H9 (cell line): Measurements from ENCODE around the gene SZRD1. TPM values are rescaled to one million over a fixed set of nuclear protein-coding genes. Genes with fewer than 3 reads are reported as not detected.

Experiments used
- DNase-seq: peaks from one replicate; pipeline ENCODE4 v3.0.0-alpha.2; 2017
- H2AFZ ChIP-seq: one replicate; pipeline ENCODE4 v1.6.1; 2013; ENCODE audit warnings: mild to moderate bottlenecking, low read length, control low read depth, moderate library complexity
- H2AK5ac ChIP-seq: 2 replicates; pipeline ENCODE4 v1.6.1; 2013; ENCODE audit warnings: low read length, control low read depth, mixed read lengths; ENCODE audit not compliant: insufficient read length
- H2BK120ac ChIP-seq: one replicate; pipeline ENCODE4 v1.6.1; 2013; ENCODE audit warnings: low read depth, mild to moderate bottlenecking, low read length, control low read depth, inconsistent platforms; ENCODE audit not compliant: poor library complexity, severe bottlenecking
- H2BK12ac ChIP-seq: 2 replicates; pipeline ENCODE4 v1.6.1; 2013; ENCODE audit warnings: low read length, control low read depth, mixed read lengths, low read depth; ENCODE audit not compliant: insufficient read length
- H2BK15ac ChIP-seq: 2 replicates; pipeline ENCODE4 v1.6.1; 2013; ENCODE audit warnings: low read depth, low read length, control low read depth
- H2BK20ac ChIP-seq: one replicate; pipeline ENCODE4 v1.6.1; 2013; ENCODE audit warnings: low read depth, mild to moderate bottlenecking, low read length, control low read depth, inconsistent platforms; ENCODE audit not compliant: poor library complexity, severe bottlenecking
- H2BK5ac ChIP-seq: 2 replicates; pipeline ENCODE4 v1.6.1; 2013; ENCODE audit warnings: low read length, control low read depth, mixed read lengths; ENCODE audit not compliant: insufficient read length
- H3K14ac ChIP-seq: 2 replicates; pipeline ENCODE4 v1.6.1; 2013; ENCODE audit warnings: low read length, control low read depth; ENCODE audit not compliant: insufficient read depth
- H3K18ac ChIP-seq: 2 replicates; pipeline ENCODE4 v1.6.1; 2013; ENCODE audit warnings: low read depth, mild to moderate bottlenecking, mixed read lengths, low read length, control low read depth; ENCODE audit not compliant: insufficient read length
- H3K23ac ChIP-seq: 2 replicates; pipeline ENCODE4 v1.6.1; 2013; ENCODE audit warnings: low read length, control low read depth, mixed read lengths, low read depth; ENCODE audit not compliant: insufficient read length
- H3K23me2 ChIP-seq: 2 replicates; pipeline ENCODE4 v1.6.1; 2013; ENCODE audit warnings: low read depth, mild to moderate bottlenecking, mixed read lengths, low read length, control low read depth; ENCODE audit not compliant: insufficient read length, poor library complexity, severe bottlenecking
- H3K27ac ChIP-seq: 2 replicates; pipeline ENCODE4 v1.5.1; 2013; ENCODE audit warnings: low read length, control low read depth, mixed read lengths, low read depth; ENCODE audit not compliant: insufficient read length
- H3K27me3 ChIP-seq: 2 replicates; pipeline ENCODE4 v1.6.1; 2013; ENCODE audit warnings: low read length, control low read depth, inconsistent platforms; ENCODE audit not compliant: insufficient read depth
- H3K4ac ChIP-seq: 2 replicates; pipeline ENCODE4 v1.6.1; 2013; ENCODE audit warnings: low read depth, mild to moderate bottlenecking, control low read depth, inconsistent platforms, low read length, moderate library complexity
- H3K4me1 ChIP-seq: 2 replicates; pipeline ENCODE4 v1.6.1; 2013; ENCODE audit warnings: low read length, control low read depth, inconsistent platforms; ENCODE audit not compliant: insufficient read depth
- H3K4me2 ChIP-seq: 2 replicates; pipeline ENCODE4 v1.6.1; 2013; ENCODE audit warnings: low read length, control low read depth, mixed read lengths; ENCODE audit not compliant: insufficient read length, insufficient read depth
- H3K56ac ChIP-seq: 2 replicates; pipeline ENCODE4 v1.6.1; 2013; ENCODE audit warnings: low read depth, mild to moderate bottlenecking, mixed read lengths, low read length, control low read depth; ENCODE audit not compliant: insufficient read length
- H3K79me1 ChIP-seq: 2 replicates; pipeline ENCODE4 v1.6.1; 2013; ENCODE audit warnings: low read depth, mild to moderate bottlenecking, moderate library complexity, low read length, control low read depth, inconsistent platforms; ENCODE audit not compliant: insufficient read depth, poor library complexity, severe bottlenecking
- H3K79me2 ChIP-seq: 2 replicates; pipeline ENCODE4 v1.6.1; 2013; ENCODE audit warnings: low read length, control low read depth, inconsistent platforms; ENCODE audit not compliant: insufficient read depth
- H3K9ac ChIP-seq: 2 replicates; pipeline ENCODE4 v1.6.1; 2013; ENCODE audit warnings: low read length, control low read depth, mixed read lengths; ENCODE audit not compliant: insufficient read length; ENCODE audit errors: extremely low read depth
- H3K9me3 ChIP-seq: one replicate; pipeline ENCODE4 v1.6.1; 2013; ENCODE audit warnings: low read depth, low read length, inconsistent platforms; ENCODE audit not compliant: control insufficient read depth
- H3T11ph ChIP-seq: one replicate; pipeline ENCODE4 v1.6.1; 2013; ENCODE audit warnings: mild to moderate bottlenecking, low read length, control low read depth, inconsistent platforms
- H4K20me1 ChIP-seq: one replicate; pipeline ENCODE4 v1.6.1; 2013; ENCODE audit not compliant: control insufficient read depth, insufficient read length, insufficient read depth
- H4K5ac ChIP-seq: 2 replicates; pipeline ENCODE4 v1.6.1; 2013; ENCODE audit warnings: low read depth, mild to moderate bottlenecking, mixed read lengths, low read length, control low read depth; ENCODE audit not compliant: insufficient read length
- H4K8ac ChIP-seq: replicated peaks from 2 replicates; pipeline ENCODE4 v1.6.1; 2013; ENCODE audit warnings: low read length, control low read depth, mixed read lengths, low read depth; ENCODE audit not compliant: insufficient read length
- H4K91ac ChIP-seq: 2 replicates; pipeline ENCODE4 v1.6.1; 2013; ENCODE audit warnings: low read depth, mild to moderate bottlenecking, moderate library complexity, mixed read lengths, low read length, control low read depth; ENCODE audit not compliant: insufficient read length
- H3K27ac Mint-ChIP-seq, 3 experiments: 2 replicates in 2 of 3; 3 replicates in 1 of 3; pipeline ENCODE4 v1.8.0; 2020 to 2021; ENCODE audit warnings: mixed read lengths in 3 of 3, mild to moderate bottlenecking in 1 of 3, moderate library complexity in 1 of 3
- H3K27me3 Mint-ChIP-seq: 2 replicates; pipeline ENCODE4 v1.8.0; 2021; ENCODE audit warnings: low read depth, mild to moderate bottlenecking, moderate library complexity, mixed read lengths
- H3K36me3 Mint-ChIP-seq, 3 experiments: 2 replicates in 2 of 3; 3 replicates in 1 of 3; pipeline ENCODE4 v1.8.0; 2020 to 2021; ENCODE audit warnings: low read depth in 3 of 3, mixed read lengths in 3 of 3; ENCODE audit not compliant: insufficient read depth in 1 of 3
- H3K4me1 Mint-ChIP-seq, 2 experiments: 2 replicates each; pipeline ENCODE4 v1.8.0; 2020; ENCODE audit warnings: mixed read lengths in 2 of 2
- H3K4me3 Mint-ChIP-seq, 2 experiments: 2 replicates in 1 of 2; 3 replicates in 1 of 2; pipeline ENCODE4 v1.8.0; 2020 to 2021; ENCODE audit warnings: mild to moderate bottlenecking in 2 of 2, mixed read lengths in 2 of 2, moderate library complexity in 1 of 2
- H3K9me3 Mint-ChIP-seq, 2 experiments: 2 replicates in 1 of 2; 3 replicates in 1 of 2; pipeline ENCODE4 v1.8.0; 2020; ENCODE audit warnings: mild to moderate bottlenecking in 2 of 2, mixed read lengths in 2 of 2, moderate library complexity in 1 of 2
- WGBS: extraction: QIAGEN DNeasy Blood & Tissue Kit; methylation state at CpG from one replicate; pipeline ENCODE4 v1.1.7; 2013; ENCODE audit warnings: missing lambda C conversion rate, low lambda C conversion rate, mixed read lengths; ENCODE audit not compliant: insufficient read length; ENCODE audit errors: extremely low coverage; 5-methylcytosine and 5-hydroxymethylcytosine counted together
- total RNA-seq: library from RNA; stranded (reverse); gene quantifications from 2 replicates; pipeline ENCODE4 v1.2.1, GENCODE V29; 2021
- TF ChIP-seq, protein P1 (sequence below): fragments of 200-600 bp; sonication (generic); conservative IDR thresholded peaks from 3 replicates; pipeline ENCODE4 v1.8.0; 2021; ENCODE audit warnings: antibody characterized with exemption, mild to moderate bottlenecking

Gene SZRD1
- total RNA-seq, 1 experiment from 2014 or later: 118 TPM

DNA sequence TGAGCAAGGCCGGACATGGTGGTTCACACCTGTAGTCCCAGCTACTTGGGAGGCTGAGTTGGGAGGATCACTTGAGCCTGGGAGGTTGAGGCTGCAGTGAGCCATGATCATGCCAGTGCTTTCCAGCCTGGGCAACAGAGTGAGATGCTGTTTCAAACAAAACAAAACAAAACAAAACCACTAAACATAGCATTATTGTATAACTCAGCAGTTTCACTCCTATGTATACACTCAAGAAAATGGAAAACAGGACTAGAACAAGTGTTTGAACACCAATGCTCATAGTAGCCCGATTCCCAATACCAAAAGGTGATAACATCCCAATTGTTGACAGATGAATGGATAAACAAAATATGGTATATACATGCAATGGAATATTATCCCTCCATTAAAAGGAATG is 71.5 kb downstream of the SZRD1 start:
- H2BK120ac ChIP-seq: no peak overlapping the region
- H2AFZ ChIP-seq: no peak overlapping the region
- no peak overlapping the region for H3K14ac ChIP-seq
- Mint-ChIP-seq H3K4me3 (no peak overlapping the region), H3K36me3 (peaks cover 0 to 5% (median 5%) of the 10 kb centered on the region in 3 experiments; a peak in 3 of 7 replicates), H3K27ac (no peak overlapping the region), H3K4me1 (peaks cover 5 to 10% of the 10 kb centered on the region in 2 experiments), H3K9me3 (no peaks in the 10 kb centered on the region; a peak in 1 of 5 replicates), H3K27me3 (peaks cover 15% of the 10 kb centered on the region)
- no peaks in the 10 kb centered on the region for H3K79me1 ChIP-seq
- peaks cover 6% of the 10 kb centered on the region for H3K23me2 ChIP-seq
- H4K91ac ChIP-seq: no peak overlapping the region
- H3K27me3 ChIP-seq: no peaks in the 10 kb centered on the region
- H3T11ph ChIP-seq: no peak overlapping the region
- H3K9me3 ChIP-seq: no peaks in the 10 kb centered on the region
- TF ChIP-seq, protein P1, sequence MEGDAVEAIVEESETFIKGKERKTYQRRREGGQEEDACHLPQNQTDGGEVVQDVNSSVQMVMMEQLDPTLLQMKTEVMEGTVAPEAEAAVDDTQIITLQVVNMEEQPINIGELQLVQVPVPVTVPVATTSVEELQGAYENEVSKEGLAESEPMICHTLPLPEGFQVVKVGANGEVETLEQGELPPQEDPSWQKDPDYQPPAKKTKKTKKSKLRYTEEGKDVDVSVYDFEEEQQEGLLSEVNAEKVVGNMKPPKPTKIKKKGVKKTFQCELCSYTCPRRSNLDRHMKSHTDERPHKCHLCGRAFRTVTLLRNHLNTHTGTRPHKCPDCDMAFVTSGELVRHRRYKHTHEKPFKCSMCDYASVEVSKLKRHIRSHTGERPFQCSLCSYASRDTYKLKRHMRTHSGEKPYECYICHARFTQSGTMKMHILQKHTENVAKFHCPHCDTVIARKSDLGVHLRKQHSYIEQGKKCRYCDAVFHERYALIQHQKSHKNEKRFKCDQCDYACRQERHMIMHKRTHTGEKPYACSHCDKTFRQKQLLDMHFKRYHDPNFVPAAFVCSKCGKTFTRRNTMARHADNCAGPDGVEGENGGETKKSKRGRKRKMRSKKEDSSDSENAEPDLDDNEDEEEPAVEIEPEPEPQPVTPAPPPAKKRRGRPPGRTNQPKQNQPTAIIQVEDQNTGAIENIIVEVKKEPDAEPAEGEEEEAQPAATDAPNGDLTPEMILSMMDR: no peak
- no peak overlapping the region for H2AK5ac ChIP-seq
- H3K4me1 ChIP-seq: no peaks in the 10 kb centered on the region
- peaks cover 2% of the 10 kb centered on the region for H3K79me2 ChIP-seq
- H3K4me2 ChIP-seq: no peak overlapping the region
- H2BK20ac ChIP-seq: no peak overlapping the region
- H4K5ac ChIP-seq: no peak overlapping the region
- H4K8ac ChIP-seq: no peak overlapping the region
- no peak overlapping the region for H3K4ac ChIP-seq
- no peak overlapping the region for H3K18ac ChIP-seq
- H3K9ac ChIP-seq: no peak overlapping the region
- no CpG with 5 or more reads among the region's 2 CpGs for WGBS
- no peaks in the 10 kb centered on the region for H4K20me1 ChIP-seq
- H3K27ac ChIP-seq: no peak overlapping the region
- H2BK5ac ChIP-seq: no peak overlapping the region
- no peak overlapping the region for H3K23ac ChIP-seq
- no peak for DNase-seq
- no peak overlapping the region for H3K56ac ChIP-seq
- H2BK12ac ChIP-seq: no peak overlapping the region
- H2BK15ac ChIP-seq: no peak overlapping the region
